GM12865 (cell line): ENCODE results near the gene AMER3.

Experiments
- DNase-seq: peaks from one replicate; pipeline ENCODE4 v3.0.0; 2010; ENCODE audit warnings: low read depth
- H3K4me3 ChIP-seq: 2 replicates; pipeline ENCODE4 v1.5.1; 2011; ENCODE audit warnings: mild to moderate bottlenecking, low read depth, low read length, control low read depth
- CTCF ChIP-seq: IDR thresholded peaks from 2 replicates; pipeline ENCODE4 v1.5.1; 2011; ENCODE audit warnings: low read length, control low read depth, low read depth, inconsistent platforms; ENCODE audit not compliant: insufficient read depth; ENCODE audit errors: missing control alignments

Gene AMER3

GRCh38 chr2:130736487-130736886, 18.9 kb upstream of the AMER3 start:
- H3K4me3 ChIP-seq = no peak overlapping the region
- DNase-seq = no peak
- no peak for TF ChIP-seq CTCF

- TF ChIP-seq CTCF = no peak
- no peak for DNase-seq
- H3K4me3 ChIP-seq = no peak overlapping the region
Observed at GRCh38 chr2:130737592-130737991, 17.7 kb upstream of the AMER3 start.

- no peak for TF ChIP-seq CTCF
- no peak for DNase-seq
- no peak overlapping the region for H3K4me3 ChIP-seq
Observed at GRCh38 chr2:130740671-130741070, 14.7 kb upstream of the AMER3 start.

- no peak for TF ChIP-seq CTCF
- H3K4me3 ChIP-seq = no peak overlapping the region
- DNase-seq = no peak
Observed at GRCh38 chr2:130743278-130743677, 12.1 kb upstream of the AMER3 start.

GRCh38 chr2:130744287-130745117, 10.8 kb upstream of the AMER3 start:
- no peak overlapping the region for H3K4me3 ChIP-seq
- DNase-seq = no peak
- no peak for TF ChIP-seq CTCF

- no peak overlapping the region for H3K4me3 ChIP-seq
- no peak for DNase-seq
- no peak for TF ChIP-seq CTCF
Observed at GRCh38 chr2:130749078-130749477, 6.3 kb upstream of the AMER3 start.

GRCh38 chr2:130749641-130750040, 5.7 kb upstream of the AMER3 start:
- TF ChIP-seq CTCF = no peak
- no peak overlapping the region for H3K4me3 ChIP-seq
- no peak for DNase-seq
